GM18907 (cell line): ENCODE measurements around the gene CYP11A1.

Experiments
- ATAC-seq: cut with Tn5 transposase; IDR thresholded peaks from one replicate; pipeline ENCODE4 v1.9.1; 2021; ENCODE audit warnings: mild to moderate bottlenecking, moderate library complexity; ENCODE audit not compliant: unreplicated experiment

CYP11A1 gene

DNA sequence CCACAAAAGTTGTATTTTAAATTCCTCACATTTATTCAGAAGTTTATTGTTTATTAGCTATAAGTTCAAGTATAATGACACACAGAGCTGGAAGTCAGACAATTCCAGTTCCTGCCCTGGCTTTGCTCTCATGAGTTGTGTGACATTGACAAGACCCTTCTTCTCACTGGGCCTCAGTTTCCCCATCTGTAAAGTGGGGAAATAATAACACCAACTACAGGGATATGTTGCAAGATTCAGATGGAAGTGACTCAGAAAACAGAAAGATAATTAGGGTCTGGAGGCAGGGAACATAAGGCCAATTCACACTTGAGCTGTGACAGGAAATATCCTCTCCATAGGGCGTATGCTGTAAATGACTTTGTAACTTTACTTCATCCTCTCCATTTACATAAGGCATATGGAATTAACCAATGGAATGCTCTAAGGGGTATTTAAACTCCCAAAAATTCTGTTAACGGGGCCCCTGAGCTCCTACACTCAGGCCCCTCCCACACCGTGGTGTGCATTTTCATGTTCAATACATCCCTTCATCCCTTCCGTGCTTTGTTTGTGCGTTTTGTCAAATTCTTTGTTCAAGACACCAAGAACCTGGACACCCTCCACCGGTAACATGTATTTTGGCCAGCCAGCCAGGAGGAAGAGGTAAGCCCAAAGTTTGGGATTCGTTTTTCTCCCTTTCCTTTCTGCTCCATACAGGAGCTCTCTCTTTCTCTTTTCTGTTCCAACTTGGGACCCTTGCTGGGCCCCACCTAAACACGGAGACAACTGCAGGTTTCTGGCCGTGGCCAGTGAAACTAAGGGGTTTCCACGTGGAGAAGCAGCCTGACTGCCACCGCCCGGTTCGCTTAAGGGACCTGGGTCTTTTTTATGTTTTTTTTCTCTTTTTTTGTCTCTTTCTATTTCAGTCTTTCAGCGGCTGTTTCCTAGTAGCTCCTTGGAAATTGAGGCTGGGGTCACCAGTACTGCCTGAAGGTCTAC lies 16.9 kb downstream of the CYP11A1 start:
- no peak for ATAC-seq

DNA sequence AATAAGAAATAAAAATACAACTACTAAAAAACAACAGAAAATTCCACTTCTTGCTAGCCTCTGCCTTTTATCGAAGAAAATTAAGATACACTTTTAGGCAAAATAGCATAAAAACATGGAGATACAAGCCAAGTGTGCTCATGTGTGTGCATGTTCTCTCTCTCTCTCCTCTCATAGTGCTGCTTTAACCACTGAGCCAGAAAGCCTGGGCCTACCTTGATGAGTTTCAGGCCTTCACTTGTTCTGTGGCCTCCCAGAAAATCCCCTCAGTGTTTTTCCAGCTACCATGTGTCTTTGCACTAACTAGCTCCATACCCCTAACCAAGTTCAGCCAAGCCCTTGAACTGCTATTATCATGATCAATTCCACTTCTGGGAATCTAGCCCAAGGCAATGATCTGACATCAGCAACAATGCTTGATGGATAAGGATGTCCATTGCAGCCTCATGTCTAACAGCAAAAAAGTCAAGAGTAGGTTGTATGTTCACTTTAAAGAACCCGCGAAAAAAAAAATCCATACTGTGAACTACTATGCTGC lies 18.1 kb downstream of the CYP11A1 start:
- no peak for ATAC-seq

DNA sequence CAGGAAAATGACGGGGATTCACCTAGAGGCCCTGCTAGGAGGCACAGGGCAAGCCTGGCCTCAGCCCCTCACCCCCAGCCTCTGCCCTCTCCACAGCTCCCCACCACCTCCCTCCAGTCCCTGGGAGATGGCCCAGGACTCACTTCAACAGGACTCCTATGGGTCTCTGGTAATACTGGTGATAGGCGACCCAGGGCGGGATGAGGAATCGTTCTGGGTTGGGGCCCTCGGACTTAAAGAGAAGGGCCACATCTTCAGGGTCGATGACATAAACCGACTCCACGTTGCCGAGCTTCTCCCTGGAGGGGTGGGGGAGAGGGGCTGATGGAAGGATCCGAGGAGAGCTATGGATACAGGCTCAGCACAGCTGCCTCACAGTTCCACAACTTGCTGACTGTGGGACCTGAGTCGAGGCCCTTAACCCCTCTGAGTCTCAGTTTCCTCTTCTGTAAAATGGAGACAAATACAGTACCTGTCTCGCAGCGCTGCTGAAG lies 19.6 kb downstream of the CYP11A1 start:
- ATAC-seq = no peak

DNA sequence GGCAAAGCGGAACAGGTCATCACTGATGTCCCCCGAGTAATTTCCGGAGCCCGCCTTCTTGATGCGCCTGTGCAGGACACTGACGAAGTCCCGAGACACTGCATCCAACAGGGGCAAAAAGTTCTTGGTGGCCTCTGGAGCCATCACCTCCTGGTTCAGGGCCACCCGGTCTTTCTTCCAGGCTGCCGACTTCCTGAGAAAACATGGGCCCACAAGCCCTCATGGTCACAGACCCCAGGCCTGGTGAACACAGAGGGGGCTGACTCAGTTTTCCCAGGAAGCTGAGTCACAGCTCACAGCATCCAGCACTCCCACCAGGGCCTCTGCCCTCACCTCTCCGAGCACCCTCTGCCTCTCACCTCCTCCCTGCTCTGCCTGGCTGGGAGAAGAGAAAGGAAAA lies 22.4 kb downstream of the CYP11A1 start:
- no peak for ATAC-seq

DNA sequence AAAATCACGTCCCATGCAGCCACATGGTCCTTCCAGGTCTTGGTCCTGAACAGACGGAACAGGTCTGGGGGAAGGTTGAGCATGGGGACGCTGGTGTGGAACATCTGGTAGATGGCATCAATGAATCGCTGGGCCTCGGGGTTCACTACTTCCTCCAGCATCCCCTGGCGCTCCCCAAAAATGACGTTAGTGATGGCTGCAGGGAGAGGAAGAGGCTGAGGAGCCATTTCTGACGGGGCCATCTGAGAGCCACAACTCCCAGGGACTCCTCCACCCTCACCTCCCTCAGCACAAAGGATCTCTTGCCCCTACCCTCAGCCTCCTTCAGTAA lies 23.7 kb downstream of the CYP11A1 start:
- ATAC-seq = no peak

DNA sequence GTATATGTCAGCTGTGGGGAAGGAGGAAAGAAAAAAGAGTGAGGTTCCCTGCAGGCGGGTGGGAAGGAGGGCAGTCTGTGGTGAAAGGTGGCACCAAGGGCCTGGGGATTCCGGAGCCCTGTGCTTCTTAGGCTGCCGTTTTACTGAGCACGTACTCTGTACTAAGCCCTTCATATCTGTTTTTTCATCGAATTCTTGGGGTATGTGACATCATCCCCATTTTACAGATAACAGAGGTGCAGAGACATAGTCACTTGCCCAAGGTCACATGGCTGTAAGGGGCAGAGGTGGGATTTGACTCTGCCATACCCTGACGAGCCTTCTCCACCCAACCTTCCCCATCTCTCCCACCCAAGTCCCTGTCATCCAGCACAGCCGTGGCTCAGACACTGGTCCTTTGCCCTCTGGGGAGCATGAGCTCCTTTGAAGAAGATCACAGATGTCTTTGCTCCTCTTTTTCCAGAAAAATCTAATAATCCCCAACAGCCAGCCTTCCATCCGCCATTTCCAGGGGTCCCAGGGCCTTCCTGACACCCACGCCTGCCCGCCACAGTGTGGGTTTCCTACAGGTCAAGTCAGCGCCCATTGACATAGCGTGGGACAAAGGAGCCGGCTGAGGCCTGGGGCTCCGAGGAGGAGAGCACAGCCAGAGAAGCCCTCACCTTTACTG lies 24.2 kb downstream of the CYP11A1 start:
- no peak for ATAC-seq

DNA sequence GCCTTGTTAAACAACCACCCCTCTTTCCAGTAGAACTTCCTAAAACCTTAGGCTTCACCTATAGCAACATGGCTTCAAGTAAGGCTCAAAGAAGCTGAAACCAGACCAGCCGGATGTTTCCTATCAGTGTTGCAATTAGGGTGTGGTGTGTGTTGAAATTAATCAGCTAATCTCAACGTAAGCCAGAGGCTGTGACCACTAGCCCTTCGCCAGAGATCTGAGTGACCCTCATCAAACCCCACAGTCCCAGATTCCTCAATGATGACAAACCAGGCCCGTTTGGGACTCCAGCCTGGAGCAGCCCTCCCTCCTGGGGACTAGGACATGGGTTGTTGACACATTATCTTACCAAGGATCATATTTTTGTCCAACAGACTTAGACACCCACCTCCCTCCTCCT lies 27.3 kb downstream of the CYP11A1 start:
- ATAC-seq = no peak

DNA sequence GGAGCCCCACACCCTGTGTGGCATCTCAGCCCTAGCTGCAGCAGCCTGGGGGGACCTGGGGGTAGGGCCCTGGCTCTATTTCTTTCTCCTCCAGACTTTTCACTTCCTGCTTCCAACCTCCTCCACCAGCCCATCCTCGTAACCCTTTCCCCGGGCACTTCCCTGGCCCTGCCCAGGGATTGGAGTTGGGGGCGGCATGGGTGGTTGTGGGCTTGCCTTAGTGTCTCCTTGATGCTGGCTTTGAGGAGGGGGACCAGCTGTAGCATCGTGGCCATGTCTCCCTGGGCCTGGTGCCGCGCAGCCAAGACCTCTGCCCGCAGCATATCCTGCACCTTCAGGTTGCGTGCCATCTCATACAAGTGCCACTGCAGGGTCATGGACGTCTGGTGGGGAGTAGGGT lies 28.1 kb downstream of the CYP11A1 start:
- no peak for ATAC-seq

DNA sequence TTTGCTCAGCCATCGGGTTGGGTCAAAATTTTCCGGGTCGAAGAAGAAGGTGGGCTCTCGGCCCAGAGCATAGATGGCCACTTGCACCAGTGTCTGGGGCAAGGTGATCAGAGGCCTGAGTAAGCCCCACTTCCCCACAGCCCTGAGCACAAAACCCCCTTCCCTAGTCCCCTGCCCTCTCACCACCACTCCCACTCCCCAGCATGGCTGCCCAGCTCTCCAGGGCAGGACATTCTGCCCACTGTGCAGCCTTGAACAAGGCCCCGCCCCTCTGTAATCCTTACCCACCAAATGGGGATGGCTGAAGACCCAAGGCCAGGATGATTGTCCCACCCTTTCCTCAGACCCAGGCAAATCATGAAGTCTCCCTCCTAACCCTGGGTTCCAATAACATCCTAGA lies 28.8 kb downstream of the CYP11A1 start:
- no peak for ATAC-seq

DNA sequence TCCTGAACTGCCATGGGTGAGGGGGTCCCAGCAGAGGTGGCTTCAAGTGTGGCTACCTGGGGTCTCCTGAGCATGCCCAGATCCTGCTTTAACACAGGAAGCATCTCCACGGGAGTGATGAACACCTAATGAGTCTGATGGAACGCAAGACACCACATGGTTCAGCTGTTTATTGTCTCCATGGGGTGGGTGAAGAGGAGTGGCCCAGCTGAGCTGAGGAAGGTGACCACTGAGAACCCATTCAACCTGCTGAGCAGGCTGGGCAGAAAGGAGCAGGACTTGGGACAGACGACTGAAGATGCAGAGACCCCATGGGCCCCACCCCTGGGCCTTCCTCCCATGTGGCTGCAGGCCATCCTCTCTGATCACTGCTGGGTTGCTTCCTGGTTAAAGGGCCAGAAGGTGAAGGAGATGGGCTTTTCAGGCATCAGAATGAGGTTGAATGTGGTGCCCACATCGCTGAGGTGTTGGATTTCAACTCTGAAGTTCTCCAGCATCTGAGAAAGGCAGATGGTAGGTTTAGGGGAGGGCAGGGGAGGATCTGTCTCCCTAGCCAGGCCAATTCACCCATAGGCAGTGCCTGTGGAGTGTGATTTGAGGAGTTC lies 29.7 kb downstream of the CYP11A1 start:
- no peak for ATAC-seq

DNA sequence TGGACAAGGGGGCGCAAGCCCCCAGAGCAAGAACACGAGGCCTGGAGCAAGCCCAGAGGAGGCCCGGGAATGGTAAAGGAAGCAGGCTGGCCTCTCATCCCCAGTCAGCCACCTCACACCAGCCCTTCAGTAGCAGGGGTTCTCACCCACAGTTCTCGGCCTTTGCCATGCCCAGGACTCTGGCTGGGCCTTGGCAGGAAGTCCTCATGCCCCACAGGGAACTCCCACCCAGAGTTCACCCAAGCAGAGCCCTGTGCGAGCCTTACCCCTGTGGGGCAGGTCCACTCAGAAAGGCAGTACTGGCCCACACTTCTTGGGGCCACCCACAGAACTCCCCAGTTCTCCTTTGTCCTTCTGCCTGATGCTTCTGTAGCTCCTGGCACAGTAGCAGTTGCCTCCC lies 30.3 kb downstream of the CYP11A1 start:
- ATAC-seq = no peak

DNA sequence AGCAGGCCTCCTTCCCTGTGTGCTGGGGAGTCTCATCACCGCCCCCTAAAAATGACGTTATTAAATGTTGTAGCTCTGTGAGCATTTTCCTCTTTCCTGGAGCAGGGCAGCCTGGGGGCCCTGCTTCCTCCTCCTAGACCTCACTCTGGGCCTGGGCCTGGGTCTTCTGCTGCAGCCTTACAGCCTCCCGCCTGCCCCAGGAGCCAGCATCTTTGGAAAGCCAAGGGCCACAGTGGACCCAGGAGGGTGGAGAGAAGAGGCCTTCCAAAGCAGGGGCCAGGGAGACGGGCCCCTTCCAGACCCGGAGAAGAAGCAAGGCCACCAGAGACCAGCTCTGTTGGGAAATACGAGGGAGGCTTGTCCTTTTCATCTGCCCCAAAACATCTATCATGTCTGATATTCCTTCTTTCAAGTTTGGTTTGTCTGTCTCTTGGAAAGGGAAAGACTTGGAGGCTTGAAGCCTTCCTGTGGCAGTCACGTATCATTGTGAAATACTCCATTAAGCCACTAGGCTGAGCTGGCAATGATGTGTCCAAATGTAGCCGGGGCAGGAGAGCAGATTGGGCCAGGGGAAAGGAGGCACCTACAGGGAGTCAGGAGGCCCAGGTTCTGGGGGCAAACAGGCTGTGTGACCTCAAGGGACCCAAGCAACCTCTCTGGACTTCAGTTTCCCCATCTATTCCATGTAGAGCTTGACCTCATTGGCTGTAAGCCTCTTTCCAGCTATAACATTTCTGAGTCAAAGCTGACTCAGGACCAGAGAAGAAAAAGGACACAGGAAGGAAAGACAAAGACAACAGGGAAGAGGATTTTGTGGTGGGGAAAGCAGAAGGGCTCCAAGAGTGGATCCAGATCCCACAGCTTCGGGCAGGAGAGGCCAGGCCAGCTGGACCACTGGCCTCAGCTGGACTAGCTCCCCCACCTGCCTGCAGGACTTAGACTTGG lies 31.1 kb downstream of the CYP11A1 start:
- no peak for ATAC-seq

DNA sequence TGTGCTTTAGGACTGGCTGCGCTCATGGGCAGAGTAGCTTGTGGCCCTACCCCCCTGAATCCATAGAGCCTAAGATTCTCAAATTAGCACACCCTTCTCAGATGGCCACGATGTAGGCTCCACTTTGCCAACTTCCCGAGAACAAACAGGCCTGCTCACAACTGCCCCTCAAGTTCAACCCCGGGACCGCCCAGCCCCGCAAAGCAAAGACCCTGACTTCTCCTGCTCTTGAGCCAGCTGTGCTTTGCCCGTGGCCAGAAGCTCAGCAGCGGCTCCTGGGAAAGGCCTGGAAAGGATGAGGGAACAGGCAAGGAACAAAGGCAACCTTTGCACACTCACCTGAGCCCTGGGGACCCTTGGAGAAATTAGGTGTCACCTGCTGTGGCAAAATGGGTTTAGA lies 32.0 kb downstream of the CYP11A1 start:
- ATAC-seq = no peak

DNA sequence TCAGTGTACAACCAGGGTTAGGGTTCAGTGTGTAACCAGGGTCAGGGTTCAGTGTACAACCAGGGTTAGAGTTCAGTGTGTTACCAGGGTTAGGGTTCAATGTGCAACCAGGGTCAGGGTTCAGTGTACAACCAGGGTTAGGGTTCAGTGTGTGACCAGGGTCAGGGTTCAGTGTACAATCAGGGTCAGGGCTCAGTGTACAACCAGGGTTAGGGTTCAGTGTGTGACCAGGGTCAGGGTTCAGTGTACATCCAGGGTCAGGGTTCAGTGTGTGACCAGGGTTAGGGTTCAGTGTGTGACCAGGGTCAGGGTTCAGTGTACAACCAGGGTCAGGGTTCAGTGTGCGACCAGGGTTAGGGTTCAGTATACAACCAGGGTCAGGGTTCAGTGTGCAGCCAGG lies 33.3 kb downstream of the CYP11A1 start:
- ATAC-seq = no peak

DNA sequence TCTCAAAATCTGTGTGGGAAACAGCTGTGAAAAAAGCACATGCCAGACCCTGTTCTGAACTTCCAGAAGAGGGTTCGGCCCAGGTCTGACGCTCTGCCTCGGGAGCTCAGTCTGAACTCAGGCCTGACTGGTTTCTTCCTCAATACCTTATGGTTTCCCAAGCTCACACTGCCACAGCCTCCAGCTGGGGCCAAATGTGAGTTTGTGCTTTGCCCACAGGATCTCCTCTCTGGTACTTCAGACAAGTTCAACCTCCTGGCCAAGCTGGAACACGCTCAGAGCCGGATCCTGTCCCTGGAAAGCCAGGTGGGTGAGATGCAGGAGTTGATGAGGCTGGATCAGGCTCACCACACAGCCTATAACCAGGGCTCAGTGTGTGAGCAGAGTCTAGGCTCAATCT lies 33.8 kb downstream of the CYP11A1 start:
- no peak for ATAC-seq

DNA sequence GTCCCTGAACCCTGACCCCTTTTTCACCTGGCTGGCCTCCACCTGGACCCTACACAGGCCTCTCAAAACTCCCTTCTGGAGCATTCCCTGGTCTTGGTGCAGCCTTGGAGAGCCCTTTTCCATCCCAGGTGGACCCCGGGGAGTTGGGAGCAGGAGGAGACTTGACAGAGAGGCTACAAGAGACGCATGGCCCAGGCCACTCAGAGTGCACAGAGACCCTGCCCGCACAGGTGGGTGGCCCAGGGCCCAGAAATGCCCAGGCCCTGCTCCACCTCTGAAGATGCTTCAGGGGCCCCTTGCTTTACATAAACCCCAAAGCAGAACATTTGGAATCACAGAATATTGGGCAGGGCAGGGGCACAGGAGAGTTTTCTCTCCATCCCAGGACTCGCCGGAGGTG lies 34.4 kb downstream of the CYP11A1 start:
- ATAC-seq = no peak

DNA sequence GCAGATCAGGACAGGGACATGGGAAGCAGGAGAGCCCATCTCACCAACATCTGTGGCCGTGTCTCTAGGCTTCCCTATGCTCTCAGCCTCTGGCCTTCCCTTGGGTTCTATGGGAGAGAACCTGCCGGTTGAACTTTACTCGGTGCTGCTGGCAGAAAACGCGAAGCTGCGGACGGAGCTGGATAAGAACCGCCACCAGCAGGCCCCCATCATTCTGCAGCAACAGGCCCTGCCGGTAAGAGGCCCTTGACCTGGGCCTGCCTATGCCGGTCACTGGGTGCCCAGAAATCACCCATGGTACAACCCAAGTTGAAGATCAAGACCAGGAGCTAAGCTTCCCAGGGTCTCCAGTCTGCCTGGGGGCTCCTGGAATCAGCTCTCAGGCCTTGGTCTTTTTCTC lies 34.8 kb downstream of the CYP11A1 start:
- ATAC-seq = no peak

DNA sequence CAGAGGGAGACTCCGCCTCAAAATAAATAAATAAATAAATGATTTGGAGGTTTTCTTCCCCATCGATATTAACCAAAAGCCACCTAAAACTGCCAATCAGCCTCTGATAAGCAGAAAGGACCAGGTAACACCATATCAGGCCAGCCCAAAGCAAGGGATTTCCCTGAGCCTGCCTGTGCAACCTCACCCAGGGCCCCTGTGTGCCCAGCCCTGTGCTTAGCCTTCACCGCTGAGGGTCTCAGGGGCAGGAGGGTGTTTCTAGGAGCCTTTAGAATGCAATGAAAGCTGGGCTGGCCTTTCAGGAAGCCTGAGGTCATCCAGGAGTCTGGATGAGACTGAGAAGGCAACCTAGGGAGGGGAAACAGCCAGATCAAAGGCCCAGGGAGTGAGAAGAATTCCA lies 35.4 kb downstream of the CYP11A1 start:
- no peak for ATAC-seq

DNA sequence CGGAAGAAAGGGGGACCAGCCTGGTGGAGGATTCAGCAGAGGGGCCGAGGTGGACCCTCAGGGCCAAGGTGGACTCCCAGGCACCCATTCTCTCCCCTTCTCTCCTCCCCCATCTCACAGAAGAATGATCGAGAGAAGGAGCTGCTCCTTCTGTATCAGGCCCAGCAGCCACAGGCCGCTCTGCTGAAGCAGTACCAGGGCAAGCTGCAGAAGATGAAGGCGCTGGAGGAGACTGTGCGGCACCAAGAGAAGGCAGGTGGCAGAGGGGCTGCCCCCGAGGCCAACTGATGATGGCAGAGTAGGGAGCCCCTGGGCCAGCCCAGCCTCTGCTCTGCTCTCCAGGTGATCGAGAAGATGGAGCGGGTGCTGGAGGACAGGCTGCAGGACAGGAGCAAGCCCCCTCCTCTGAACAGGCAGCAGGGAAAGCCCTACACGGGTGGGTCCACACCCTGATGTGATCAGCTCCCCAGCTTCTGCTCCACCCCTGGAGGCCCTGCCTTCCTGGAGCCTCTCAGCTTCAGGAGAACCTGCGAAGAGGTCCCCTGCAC lies 36.5 kb downstream of the CYP11A1 start:
- no peak for ATAC-seq
